ENCODE data around the gene SCRN1.

SCRN1 gene

GRCh38 chr7:29989257-29989995 lies at the start of gene SCRN1:
Gene SCRN1 (minus strand): TSS chr7:29989801. CDS start chr7:29969067, 20,734 bp downstream.
- peak; percentile 77 for DNase-seq (ENCODE audit: low spot score)

GRCh38 chr7:30038196-30038980 lies 48.8 kb upstream of the SCRN1 start:
- DNase-seq (ENCODE audit: low spot score) = no peak

GRCh38 chr7:30036220-30036619 lies 46.6 kb upstream of the SCRN1 start:
- no peak for DNase-seq (ENCODE audit: low spot score)

GRCh38 chr7:30034501-30034900 lies 44.9 kb upstream of the SCRN1 start:
- no peak for DNase-seq (ENCODE audit: low spot score)

GRCh38 chr7:30032310-30033125 lies 42.9 kb upstream of the SCRN1 start:
- no peak for DNase-seq (ENCODE audit: low spot score)

GRCh38 chr7:30029696-30030095 lies 40.1 kb upstream of the SCRN1 start:
- DNase-seq (ENCODE audit: low spot score) = no peak

GRCh38 chr7:30028749-30029635 lies 39.4 kb upstream of the SCRN1 start:
- DNase-seq (ENCODE audit: low spot score) = no peak

GRCh38 chr7:30028216-30028748 lies 38.7 kb upstream of the SCRN1 start, which contains the start of gene PLEKHA8:
Gene PLEKHA8 (plus strand): TSS chr7:30028412. CDS start chr7:30028763, 351 bp downstream.
- DNase-seq (ENCODE audit: low spot score) = peak; percentile 96

GRCh38 chr7:30027740-30028215 lies 38.2 kb upstream of the SCRN1 start:
- DNase-seq (ENCODE audit: low spot score) = no peak

GRCh38 chr7:30027065-30027456 lies 37.5 kb upstream of the SCRN1 start:
- no peak for DNase-seq (ENCODE audit: low spot score)

- peak; percentile 95 for DNase-seq (ENCODE audit: low spot score)
Measured at GRCh38 chr7:30026229-30027064, 36.8 kb upstream of the SCRN1 start, which contains the start of gene FKBP14. Gene FKBP14 (minus strand): TSS chr7:30026702. CDS start chr7:30026508, 194 bp downstream.

- DNase-seq (ENCODE audit: low spot score) = no peak
Measured at GRCh38 chr7:30023524-30023923, 33.9 kb upstream of the SCRN1 start.

- no peak for DNase-seq (ENCODE audit: low spot score)
Measured at GRCh38 chr7:30022991-30023390, 33.4 kb upstream of the SCRN1 start.

- DNase-seq (ENCODE audit: low spot score) = no peak
Measured at GRCh38 chr7:30020535-30020934, 30.9 kb upstream of the SCRN1 start.

GRCh38 chr7:30019960-30020359 lies 30.4 kb upstream of the SCRN1 start:
- no peak for DNase-seq (ENCODE audit: low spot score)

GRCh38 chr7:30019387-30019786 lies 29.8 kb upstream of the SCRN1 start:
- no peak for DNase-seq (ENCODE audit: low spot score)

GRCh38 chr7:30018451-30018850 lies 28.9 kb upstream of the SCRN1 start:
- no peak for DNase-seq (ENCODE audit: low spot score)

- no peak for DNase-seq (ENCODE audit: low spot score)
Measured at GRCh38 chr7:30012757-30013156, 23.2 kb upstream of the SCRN1 start.

- DNase-seq (ENCODE audit: low spot score) = no peak
Measured at GRCh38 chr7:30010021-30010420, 20.4 kb upstream of the SCRN1 start.

GRCh38 chr7:30005464-30005863 lies 15.9 kb upstream of the SCRN1 start:
- no peak for DNase-seq (ENCODE audit: low spot score)
